Measurements from ENCODE around the gene PKNOX2. TPM values are rescaled to one million over a fixed set of nuclear protein-coding genes. Genes with fewer than 3 reads are reported as not detected.
A peak's percentile ranks its signal among the peaks of the same experiment; 100 is the strongest.

PKNOX2 gene
- total RNA-seq, 1 donor = under 0.01 TPM

DNA sequence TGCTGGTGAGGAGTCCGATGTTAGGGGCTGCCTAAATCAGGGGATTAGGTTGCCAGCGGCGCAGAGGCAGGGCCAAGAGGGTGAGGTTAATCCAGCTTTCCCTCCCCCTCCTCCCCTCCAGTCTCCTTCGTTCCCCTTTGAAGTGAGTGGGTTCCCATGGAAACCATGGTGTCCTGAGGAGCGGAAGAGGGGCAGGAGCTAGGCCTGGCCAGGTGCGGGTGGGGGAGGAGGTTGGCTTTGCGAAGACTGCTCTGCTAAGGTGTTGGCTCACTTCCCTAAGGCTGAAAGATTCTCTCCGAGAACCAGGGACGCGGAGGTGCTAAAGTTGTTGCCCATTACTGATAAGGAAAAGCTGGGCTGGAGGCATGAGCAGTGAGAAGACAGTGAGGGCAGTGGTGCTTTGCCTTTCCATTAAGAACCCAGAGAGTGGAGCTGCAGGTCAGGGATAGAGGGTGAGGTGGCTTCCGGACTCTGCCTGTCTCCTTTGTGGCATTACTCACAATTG is 206.9 kb downstream of the PKNOX2 start:
- peaks cover 20% of the 10 kb centered on the region for H3K4me1 ChIP-seq (ENCODE audit: insufficient read depth, low read length)
- no peaks in the 10 kb centered on the region for H3K9me3 ChIP-seq (ENCODE audit: low read depth, low read length)
- H3K27ac ChIP-seq (ENCODE audit: low read depth, low read length) = no peak overlapping the region
- H4K20me1 ChIP-seq (ENCODE audit: insufficient read depth, low read length) = no peaks in the 10 kb centered on the region
- TF ChIP-seq, protein P1, sequence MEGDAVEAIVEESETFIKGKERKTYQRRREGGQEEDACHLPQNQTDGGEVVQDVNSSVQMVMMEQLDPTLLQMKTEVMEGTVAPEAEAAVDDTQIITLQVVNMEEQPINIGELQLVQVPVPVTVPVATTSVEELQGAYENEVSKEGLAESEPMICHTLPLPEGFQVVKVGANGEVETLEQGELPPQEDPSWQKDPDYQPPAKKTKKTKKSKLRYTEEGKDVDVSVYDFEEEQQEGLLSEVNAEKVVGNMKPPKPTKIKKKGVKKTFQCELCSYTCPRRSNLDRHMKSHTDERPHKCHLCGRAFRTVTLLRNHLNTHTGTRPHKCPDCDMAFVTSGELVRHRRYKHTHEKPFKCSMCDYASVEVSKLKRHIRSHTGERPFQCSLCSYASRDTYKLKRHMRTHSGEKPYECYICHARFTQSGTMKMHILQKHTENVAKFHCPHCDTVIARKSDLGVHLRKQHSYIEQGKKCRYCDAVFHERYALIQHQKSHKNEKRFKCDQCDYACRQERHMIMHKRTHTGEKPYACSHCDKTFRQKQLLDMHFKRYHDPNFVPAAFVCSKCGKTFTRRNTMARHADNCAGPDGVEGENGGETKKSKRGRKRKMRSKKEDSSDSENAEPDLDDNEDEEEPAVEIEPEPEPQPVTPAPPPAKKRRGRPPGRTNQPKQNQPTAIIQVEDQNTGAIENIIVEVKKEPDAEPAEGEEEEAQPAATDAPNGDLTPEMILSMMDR (IDR thresholded peaks at IDR 0.05; ENCODE audit: extremely low read depth, low read depth, low read length) = no peak
- DNase-seq (ENCODE audit: insufficient read length, low spot score, missing footprints) = no peak
- H3K27me3 ChIP-seq (ENCODE audit: insufficient read depth, low read length) = peaks cover 13% of the 10 kb centered on the region
- H3K4me3 ChIP-seq (ENCODE audit: insufficient read depth, low read length) = no peak overlapping the region
- no peak overlapping the region for H2AFZ ChIP-seq (ENCODE audit: low read length)
- H3K36me3 ChIP-seq (ENCODE audit: insufficient read depth, low read length) = no peaks in the 10 kb centered on the region
- H3K4me2 ChIP-seq (ENCODE audit: insufficient read depth, low read length) = no peak overlapping the region
- no peaks in the 10 kb centered on the region for H3K79me2 ChIP-seq (ENCODE audit: insufficient read depth, low read length)

DNA sequence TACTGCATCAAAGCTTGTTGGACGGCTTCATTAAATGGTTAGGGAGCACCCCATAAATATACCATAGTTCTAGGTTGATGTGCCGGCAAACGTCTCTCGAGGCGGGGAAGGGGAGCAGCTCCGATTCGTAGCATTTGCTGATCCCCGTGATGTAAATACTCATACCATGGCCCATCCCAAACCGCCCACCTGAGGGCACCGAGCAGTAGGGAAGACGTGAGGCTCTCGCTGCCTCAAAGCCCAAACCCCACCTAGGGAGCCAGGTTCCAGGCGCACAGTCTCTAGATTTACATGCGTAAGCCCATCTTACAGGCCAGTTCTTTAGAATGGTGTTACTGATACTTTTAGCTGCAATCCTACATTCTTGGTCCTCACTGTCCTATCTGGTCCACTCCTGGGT is 207.5 kb downstream of the PKNOX2 start:
- Histone ChIP-seq H2AFZ (ENCODE audit: low read length) (no peak overlapping the region), H3K9me3 (ENCODE audit: low read depth, low read length) (no peaks in the 10 kb centered on the region), H3K4me1 (ENCODE audit: insufficient read depth, low read length) (peaks cover 25% of the 10 kb centered on the region), H3K27me3 (ENCODE audit: insufficient read depth, low read length) (peaks cover 13% of the 10 kb centered on the region), H3K4me3 (ENCODE audit: insufficient read depth, low read length) (no peak overlapping the region), H3K79me2 (ENCODE audit: insufficient read depth, low read length) (no peaks in the 10 kb centered on the region), H3K27ac (ENCODE audit: low read depth, low read length) (no peak overlapping the region), H3K4me2 (ENCODE audit: insufficient read depth, low read length) (no peak overlapping the region), H3K36me3 (ENCODE audit: insufficient read depth, low read length) (no peaks in the 10 kb centered on the region), H4K20me1 (ENCODE audit: insufficient read depth, low read length) (no peaks in the 10 kb centered on the region)
- TF ChIP-seq, protein P1 (IDR thresholded peaks at IDR 0.05; ENCODE audit: extremely low read depth, low read depth, low read length) = no peak
- no peak for DNase-seq (ENCODE audit: insufficient read length, low spot score, missing footprints)

DNA sequence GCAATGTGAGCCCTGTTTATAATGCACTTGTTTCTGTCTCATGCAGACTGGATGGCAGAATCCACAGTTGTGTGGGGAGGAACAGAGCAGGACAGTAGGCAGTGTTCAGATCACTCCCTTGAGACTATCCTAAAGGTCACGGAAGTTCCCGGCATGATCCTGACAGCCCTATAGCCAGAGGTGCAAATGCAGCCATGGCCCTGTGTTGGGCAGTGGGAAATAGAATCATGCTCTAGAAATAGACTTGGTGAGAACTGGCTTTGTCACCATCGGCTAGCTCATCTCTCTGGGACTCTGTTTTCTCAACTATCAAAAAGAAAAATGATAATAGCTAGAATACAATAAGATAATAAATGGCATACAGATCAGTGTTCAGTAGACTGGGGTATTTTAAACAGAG is 208.4 kb downstream of the PKNOX2 start:
- H3K9me3 ChIP-seq (ENCODE audit: low read depth, low read length) = no peaks in the 10 kb centered on the region
- H3K4me2 ChIP-seq (ENCODE audit: insufficient read depth, low read length) = no peak overlapping the region
- H3K4me1 ChIP-seq (ENCODE audit: insufficient read depth, low read length) = peaks cover 29% of the 10 kb centered on the region
- no peak overlapping the region for H3K4me3 ChIP-seq (ENCODE audit: insufficient read depth, low read length)
- H3K79me2 ChIP-seq (ENCODE audit: insufficient read depth, low read length) = no peaks in the 10 kb centered on the region
- no peak for DNase-seq (ENCODE audit: insufficient read length, low spot score, missing footprints)
- peaks cover 13% of the 10 kb centered on the region for H3K27me3 ChIP-seq (ENCODE audit: insufficient read depth, low read length)
- H2AFZ ChIP-seq (ENCODE audit: low read length) = no peak overlapping the region
- H3K27ac ChIP-seq (ENCODE audit: low read depth, low read length) = no peak overlapping the region
- H4K20me1 ChIP-seq (ENCODE audit: insufficient read depth, low read length) = no peaks in the 10 kb centered on the region
- no peaks in the 10 kb centered on the region for H3K36me3 ChIP-seq (ENCODE audit: insufficient read depth, low read length)
- TF ChIP-seq, protein P1 (IDR thresholded peaks at IDR 0.05; ENCODE audit: extremely low read depth, low read depth, low read length) = no peak

DNA sequence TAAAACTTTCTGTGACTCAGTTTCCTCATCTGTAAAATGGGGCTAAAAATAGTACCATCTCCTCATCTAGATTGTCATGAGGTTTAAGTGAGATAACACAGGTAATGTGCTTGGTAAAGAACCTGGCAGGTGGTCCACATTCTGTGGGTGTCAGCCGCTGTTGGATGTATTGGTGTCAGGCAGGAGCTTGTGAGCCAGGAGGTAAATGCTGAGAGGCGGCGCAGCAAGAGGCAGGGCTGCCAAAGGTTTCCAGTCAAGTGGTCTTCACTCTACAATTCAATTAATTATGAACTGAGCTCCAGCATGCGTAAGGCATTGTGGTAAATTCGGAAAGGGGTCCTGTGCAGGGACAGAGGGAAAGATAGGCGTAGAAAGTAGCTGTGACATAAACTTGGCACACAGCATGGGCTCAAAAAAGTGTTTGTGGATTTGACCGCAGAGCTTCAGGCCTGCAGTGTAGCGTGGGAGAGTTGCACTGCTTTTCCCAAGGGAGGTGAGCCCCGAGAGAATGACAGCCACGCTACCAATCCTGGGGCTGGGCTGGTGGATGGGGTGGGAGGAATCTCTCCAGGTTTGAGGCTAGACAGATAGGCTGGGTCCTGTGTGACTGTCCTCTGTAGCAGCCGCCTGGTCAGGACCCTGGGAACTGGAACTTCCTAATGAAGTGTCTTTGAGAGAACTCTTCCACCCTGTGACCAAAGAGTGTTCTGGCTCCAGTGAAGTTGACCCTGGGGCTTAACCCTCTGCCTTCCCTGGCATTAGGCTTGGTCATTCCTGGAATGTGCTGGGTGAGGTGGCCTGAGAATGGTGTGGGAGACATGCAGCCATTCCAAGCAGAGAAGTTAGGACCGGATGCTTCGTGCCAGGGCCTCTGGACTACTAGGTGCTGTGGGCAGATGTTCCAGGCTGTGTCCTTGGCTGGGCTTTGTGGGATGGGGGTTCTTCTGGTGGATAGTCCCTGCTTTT is 209.2 kb downstream of the PKNOX2 start:
- DNase-seq (ENCODE audit: insufficient read length, low spot score, missing footprints) = peak; percentile 93
- H3K4me1 ChIP-seq (ENCODE audit: insufficient read depth, low read length) = peaks cover 29% of the 10 kb centered on the region
- no peaks in the 10 kb centered on the region for H4K20me1 ChIP-seq (ENCODE audit: insufficient read depth, low read length)
- H3K27me3 ChIP-seq (ENCODE audit: insufficient read depth, low read length) = peaks cover 13% of the 10 kb centered on the region
- TF ChIP-seq, protein P1 (IDR thresholded peaks at IDR 0.05; ENCODE audit: extremely low read depth, low read depth, low read length) = no peak
- H3K9me3 ChIP-seq (ENCODE audit: low read depth, low read length) = no peaks in the 10 kb centered on the region
- H3K79me2 ChIP-seq (ENCODE audit: insufficient read depth, low read length) = no peaks in the 10 kb centered on the region
- H3K36me3 ChIP-seq (ENCODE audit: insufficient read depth, low read length) = no peaks in the 10 kb centered on the region
- H3K4me2 ChIP-seq (ENCODE audit: insufficient read depth, low read length) = no peak overlapping the region
- H3K27ac ChIP-seq (ENCODE audit: low read depth, low read length) = no peak overlapping the region
- no peak overlapping the region for H2AFZ ChIP-seq (ENCODE audit: low read length)
- H3K4me3 ChIP-seq (ENCODE audit: insufficient read depth, low read length) = no peak overlapping the region

Data from osteoblast (primary cell).